Lung (tissue), 12 donors: ENCODE measurements around the gene PPP2R5C. TPM values are rescaled to one million over a fixed set of nuclear protein-coding genes. Genes with fewer than 3 reads are reported as not detected.

ENCODE experiments used
- ATAC-seq: fragments of 200-7000 bp; cut with Tn5 transposase; one replicate; pipeline ENCODE4 v1.9.1; 2020; ENCODE audit warnings: moderate number of reproducible peaks; ENCODE audit not compliant: insufficient read depth, low FRiP score
- DNase-seq, 3 donors: peaks; one replicate each; pipeline ENCODE4 v3.0.0-alpha.2; 2013 to 2017
- H3K27ac ChIP-seq, 2 donors: one replicate each; pipeline ENCODE4 v1.5.1; 2013; ENCODE audit warnings: mild to moderate bottlenecking in 2 of 2, moderate library complexity in 2 of 2, control low read depth in 1 of 2, inconsistent platforms in 1 of 2, low read depth in 1 of 2, low read length in 1 of 2
- H3K27me3 ChIP-seq, 3 donors: one replicate each; pipeline ENCODE4 v1.5.1; 2013; ENCODE audit warnings: low read length in 2 of 3; ENCODE audit not compliant: control insufficient read depth in 3 of 3, insufficient read depth in 3 of 3
- H3K36me3 ChIP-seq, 4 donors: one replicate each; pipeline ENCODE4 v1.5.1; 2013; ENCODE audit warnings: low read length in 4 of 4, mild to moderate bottlenecking in 1 of 4, moderate library complexity in 1 of 4; ENCODE audit not compliant: control insufficient read depth in 4 of 4, insufficient read depth in 4 of 4
- H3K4me1 ChIP-seq, 5 donors: one replicate each; pipeline ENCODE4 v1.5.1; 2013; ENCODE audit warnings: low read length in 5 of 5, mild to moderate bottlenecking in 2 of 5, moderate library complexity in 1 of 5; ENCODE audit not compliant: control insufficient read depth in 5 of 5, insufficient read depth in 5 of 5
- H3K4me3 ChIP-seq: one replicate; pipeline ENCODE4 v1.5.1; 2013; ENCODE audit warnings: mild to moderate bottlenecking, control low read depth, moderate library complexity
- H3K9ac ChIP-seq, 2 donors: one replicate each; pipeline ENCODE4 v1.5.1; 2013; ENCODE audit warnings: low read length in 2 of 2, control low read depth in 1 of 2; ENCODE audit not compliant: insufficient read depth in 1 of 2
- H3K9me3 ChIP-seq, 4 donors: one replicate each; pipeline ENCODE4 v1.5.1; 2013; ENCODE audit warnings: low read length in 3 of 4, mild to moderate bottlenecking in 1 of 4, moderate library complexity in 1 of 4; ENCODE audit not compliant: control insufficient read depth in 4 of 4, insufficient read depth in 3 of 4
- WGBS, 2 donors: extraction: QIAGEN DNeasy Blood & Tissue Kit; methylation state at CpG; one replicate each; pipeline ENCODE4 v1.1.7; 2013; 5-methylcytosine and 5-hydroxymethylcytosine counted together
- polyA plus RNA-seq, 2 donors: library from polyadenylated mRNA; stranded (reverse); fragments of 200-250 nt; gene quantifications; one replicate each; pipeline ENCODE4 v1.2.1, GENCODE V29; 2013
- total RNA-seq, 2 donors: library from RNA; depleted of rRNA in 1 of 2; stranded (reverse); fragments of >200 nt in 1 of 2; gene quantifications; one replicate each; pipeline ENCODE4 v1.2.1, GENCODE V29; 2014 to 2021
- TF ChIP-seq, protein P1 (sequence below): IDR thresholded peaks from 2 replicates; pipeline ENCODE4 v1.5.1; 2012; ENCODE audit warnings: mild to moderate bottlenecking; ENCODE audit errors: control extremely low read depth, extremely low read depth
- donor health status: control.
- donor health status: control.
- donor health status: Bipolar disorder and iron deficiency.
- donor health status: healthy.
- donor health status: DM: yes; HTN: yes; CAD: no.

The PPP2R5C gene
- total and polyA plus RNA-seq, 4 donors: 66.6 to 180 (median 126) TPM

GRCh38 chr14:101775826-101776225, 14.3 kb downstream of the PPP2R5C start:
- H3K4me1 ChIP-seq: peaks cover 0 to 8% (median 5%) of the 10 kb centered on the region in 5 donors
- DNase-seq (no peak), ATAC-seq (no peak)
- TF ChIP-seq, protein P1, sequence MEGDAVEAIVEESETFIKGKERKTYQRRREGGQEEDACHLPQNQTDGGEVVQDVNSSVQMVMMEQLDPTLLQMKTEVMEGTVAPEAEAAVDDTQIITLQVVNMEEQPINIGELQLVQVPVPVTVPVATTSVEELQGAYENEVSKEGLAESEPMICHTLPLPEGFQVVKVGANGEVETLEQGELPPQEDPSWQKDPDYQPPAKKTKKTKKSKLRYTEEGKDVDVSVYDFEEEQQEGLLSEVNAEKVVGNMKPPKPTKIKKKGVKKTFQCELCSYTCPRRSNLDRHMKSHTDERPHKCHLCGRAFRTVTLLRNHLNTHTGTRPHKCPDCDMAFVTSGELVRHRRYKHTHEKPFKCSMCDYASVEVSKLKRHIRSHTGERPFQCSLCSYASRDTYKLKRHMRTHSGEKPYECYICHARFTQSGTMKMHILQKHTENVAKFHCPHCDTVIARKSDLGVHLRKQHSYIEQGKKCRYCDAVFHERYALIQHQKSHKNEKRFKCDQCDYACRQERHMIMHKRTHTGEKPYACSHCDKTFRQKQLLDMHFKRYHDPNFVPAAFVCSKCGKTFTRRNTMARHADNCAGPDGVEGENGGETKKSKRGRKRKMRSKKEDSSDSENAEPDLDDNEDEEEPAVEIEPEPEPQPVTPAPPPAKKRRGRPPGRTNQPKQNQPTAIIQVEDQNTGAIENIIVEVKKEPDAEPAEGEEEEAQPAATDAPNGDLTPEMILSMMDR: no peak
- WGBS, 2 donors: 67 to 74% methylated on average over 10 of the region's 10 CpGs
- H3K9me3 ChIP-seq: no peaks in the 10 kb centered on the region
- no peaks in the 10 kb centered on the region for H3K36me3 ChIP-seq
- H3K27ac ChIP-seq: peak overlapping the region in 1 of 2 donors; percentile 7
- H3K9ac ChIP-seq: no peak overlapping the region
- peaks cover 0 to 25% (median 17%) of the 10 kb centered on the region in 3 donors for H3K27me3 ChIP-seq
- no peak overlapping the region for H3K4me3 ChIP-seq

DNA sequence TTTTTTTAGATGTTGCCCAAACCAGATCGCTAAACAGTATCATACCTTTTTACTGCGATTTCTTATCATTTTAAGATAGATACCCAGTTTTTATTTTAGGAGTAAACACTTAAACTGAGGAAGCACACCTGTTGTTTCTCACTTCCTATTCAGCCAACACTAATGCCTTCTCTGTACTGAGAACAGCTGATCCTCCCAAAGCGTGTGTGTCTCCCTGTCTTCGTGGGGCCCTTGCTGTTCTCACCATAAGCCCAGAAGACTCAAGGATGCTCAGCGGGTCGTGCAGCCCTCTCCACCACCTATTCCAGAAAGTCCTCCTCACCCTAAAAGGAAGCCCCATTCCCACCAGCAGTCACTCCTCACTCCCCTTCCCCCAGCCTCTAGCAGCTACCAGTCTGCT, 14.8 kb downstream of the PPP2R5C start:
- Histone ChIP-seq H3K9ac (no peak overlapping the region), H3K4me3 (no peak overlapping the region), H3K36me3 (no peaks in the 10 kb centered on the region), H3K4me1 (peaks cover 0 to 11% (median 7%) of the 10 kb centered on the region in 5 donors), H3K9me3 (no peaks in the 10 kb centered on the region), H3K27ac (peak overlapping the region in 1 of 2 donors; percentile 12), H3K27me3 (peaks cover 0 to 28% (median 19%) of the 10 kb centered on the region in 3 donors)
- DNase-seq (no peak), ATAC-seq (no peak)
- TF ChIP-seq, protein P1: no peak
- WGBS, 2 donors: 74 to 78% methylated on average over 6 of the region's 6 CpGs

DNA sequence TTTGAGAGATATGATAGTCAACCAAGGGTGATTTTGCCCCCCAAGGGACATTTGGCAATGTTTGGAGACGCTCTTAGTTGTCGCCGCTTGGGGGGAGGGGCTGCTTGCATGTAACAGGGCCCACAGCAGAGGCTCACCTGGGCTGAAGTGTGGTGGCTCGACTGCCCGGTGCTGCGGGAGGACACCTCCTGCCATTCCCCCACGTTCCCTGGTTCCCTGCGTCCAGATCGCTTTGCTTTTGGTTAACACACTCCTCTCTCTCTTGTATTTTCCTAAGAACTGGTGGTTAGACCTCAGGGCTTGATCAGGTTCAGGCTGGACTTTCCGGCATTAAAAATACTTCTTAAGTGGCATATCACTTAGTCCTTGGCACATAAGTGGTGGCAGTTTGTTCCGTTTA, 18.9 kb downstream of the PPP2R5C start:
- no peak for ATAC-seq
- 62 to 73% methylated on average over 11 of the region's 11 CpGs for WGBS, 2 donors
- peaks cover 0 to 28% (median 19%) of the 10 kb centered on the region in 3 donors for H3K27me3 ChIP-seq
- TF ChIP-seq, protein P1: no peak
- DNase-seq: no peak
- H3K4me1 ChIP-seq: peaks cover 0 to 16% (median 7%) of the 10 kb centered on the region in 5 donors
- no peak overlapping the region for H3K27ac ChIP-seq
- H3K9me3 ChIP-seq: no peaks in the 10 kb centered on the region
- H3K9ac ChIP-seq: no peak overlapping the region
- H3K36me3 ChIP-seq: no peaks in the 10 kb centered on the region
- H3K4me3 ChIP-seq: no peak overlapping the region

DNA sequence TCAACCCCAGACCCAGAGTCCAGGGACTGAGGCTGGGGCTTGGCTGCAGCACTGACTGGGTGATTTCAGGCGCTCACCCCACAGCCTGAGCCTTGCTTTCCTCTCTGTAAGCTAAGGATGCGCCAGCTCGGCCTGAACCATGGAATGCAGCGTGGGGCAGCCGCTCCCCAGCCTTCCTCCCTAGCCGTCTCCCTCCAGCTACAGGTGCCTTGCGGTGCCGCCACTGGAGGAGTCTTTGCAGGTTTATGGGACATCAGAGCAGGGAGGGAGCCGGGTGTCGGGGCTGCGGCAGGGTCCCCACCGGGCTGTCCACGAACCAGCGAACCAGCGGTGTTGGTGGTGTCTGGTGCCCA, 19.4 kb downstream of the PPP2R5C start:
- DNase-seq: no peak
- TF ChIP-seq, protein P1: no peak
- no peaks in the 10 kb centered on the region for H3K36me3 ChIP-seq
- peak overlapping the region; percentile 5 to 34 for H3K27ac ChIP-seq
- H3K27me3 ChIP-seq: peaks cover 0 to 28% (median 19%) of the 10 kb centered on the region in 3 donors
- ATAC-seq: no peak
- H3K9ac ChIP-seq: peak overlapping the region in 1 of 2 donors; percentile 34
- H3K4me1 ChIP-seq: peaks cover 0 to 14% (median 7%) of the 10 kb centered on the region in 5 donors
- H3K9me3 ChIP-seq: no peaks in the 10 kb centered on the region
- WGBS, 2 donors: 16 to 19% methylated on average over 15 of the region's 15 CpGs
- peak overlapping the region; percentile 30 for H3K4me3 ChIP-seq
